ENCODE data around the gene PLA2G5.
"Not testable (repeated sequence)": the region's sequence is repeated elsewhere in the genome, so short reads cannot be mapped to it uniquely, and the experiment has no call there.

PLA2G5 gene

GRCh38 chr1:20126041-20126805, 56.2 kb downstream of the PLA2G5 start:
- H3K4me1 ChIP-seq (ENCODE audit: control insufficient read depth, low read depth, low read length): no peaks in the 10 kb centered on the region

GRCh38 chr1:20126806-20127440, 56.9 kb downstream of the PLA2G5 start:
- Histone ChIP-seq H3K4me1 (ENCODE audit: control insufficient read depth, low read depth, low read length) (no peaks in the 10 kb centered on the region), H3K4me3 (ENCODE audit: low read length) (no peak overlapping the region), H3K27me3 (ENCODE audit: control insufficient read depth, insufficient read depth, low read length) (no peaks in the 10 kb centered on the region), H3K27ac (ENCODE audit: low read length) (no peak overlapping the region), H3K9me3 (ENCODE audit: control insufficient read depth, low read depth, low read length) (no peaks in the 10 kb centered on the region), H3K9ac (ENCODE audit: low read length) (no peak overlapping the region), H3K36me3 (ENCODE audit: control insufficient read depth, low read depth, low read length) (no peaks in the 10 kb centered on the region)

More at GRCh38 chr1:20126041-20126805, 56.2 kb downstream of the PLA2G5 start:
- H3K27me3 ChIP-seq (ENCODE audit: control insufficient read depth, insufficient read depth, low read length): no peaks in the 10 kb centered on the region
- no peak overlapping the region for H3K27ac ChIP-seq (ENCODE audit: low read length)
- H3K36me3 ChIP-seq (ENCODE audit: control insufficient read depth, low read depth, low read length): no peaks in the 10 kb centered on the region
- no peak overlapping the region for H3K9ac ChIP-seq (ENCODE audit: low read length)
- no peaks in the 10 kb centered on the region for H3K9me3 ChIP-seq (ENCODE audit: control insufficient read depth, low read depth, low read length)
- no peak overlapping the region for H3K4me3 ChIP-seq (ENCODE audit: low read length)

- H3K36me3 ChIP-seq (ENCODE audit: control insufficient read depth, low read depth, low read length); H3K4me1 ChIP-seq (ENCODE audit: control insufficient read depth, low read depth, low read length); H3K9me3 ChIP-seq (ENCODE audit: control insufficient read depth, low read depth, low read length); H3K27me3 ChIP-seq (ENCODE audit: control insufficient read depth, insufficient read depth, low read length); H3K4me3 ChIP-seq (ENCODE audit: low read length); H3K9ac ChIP-seq (ENCODE audit: low read length); H3K27ac ChIP-seq (ENCODE audit: low read length): not testable (repeated sequence)
These were observed 60.5 kb downstream of the PLA2G5 start for GRCh38 chr1:20130518-20130917.

- no peaks in the 10 kb centered on the region for H3K9me3 ChIP-seq (ENCODE audit: control insufficient read depth, low read depth, low read length)
- no peak overlapping the region for H3K27ac ChIP-seq (ENCODE audit: low read length)
- no peak overlapping the region for H3K4me3 ChIP-seq (ENCODE audit: low read length)
- H3K36me3 ChIP-seq (ENCODE audit: control insufficient read depth, low read depth, low read length): no peaks in the 10 kb centered on the region
- no peak overlapping the region for H3K9ac ChIP-seq (ENCODE audit: low read length)
- H3K4me1 ChIP-seq (ENCODE audit: control insufficient read depth, low read depth, low read length): no peaks in the 10 kb centered on the region
- no peaks in the 10 kb centered on the region for H3K27me3 ChIP-seq (ENCODE audit: control insufficient read depth, insufficient read depth, low read length)
These were observed 65.0 kb downstream of the PLA2G5 start for GRCh38 chr1:20134995-20135394.

GRCh38 chr1:20136249-20136648, 66.3 kb downstream of the PLA2G5 start:
- no peak overlapping the region for H3K4me3 ChIP-seq (ENCODE audit: low read length)
- no peak overlapping the region for H3K9ac ChIP-seq (ENCODE audit: low read length)
- no peak overlapping the region for H3K27ac ChIP-seq (ENCODE audit: low read length)
- no peaks in the 10 kb centered on the region for H3K4me1 ChIP-seq (ENCODE audit: control insufficient read depth, low read depth, low read length)
- H3K36me3 ChIP-seq (ENCODE audit: control insufficient read depth, low read depth, low read length): no peaks in the 10 kb centered on the region
- H3K9me3 ChIP-seq (ENCODE audit: control insufficient read depth, low read depth, low read length): no peaks in the 10 kb centered on the region
- no peaks in the 10 kb centered on the region for H3K27me3 ChIP-seq (ENCODE audit: control insufficient read depth, insufficient read depth, low read length)

- Histone ChIP-seq H3K36me3 (ENCODE audit: control insufficient read depth, low read depth, low read length) (no peaks in the 10 kb centered on the region), H3K4me1 (ENCODE audit: control insufficient read depth, low read depth, low read length) (no peaks in the 10 kb centered on the region), H3K27ac (ENCODE audit: low read length) (no peak overlapping the region), H3K27me3 (ENCODE audit: control insufficient read depth, insufficient read depth, low read length) (no peaks in the 10 kb centered on the region), H3K4me3 (ENCODE audit: low read length) (no peak overlapping the region), H3K9ac (ENCODE audit: low read length) (no peak overlapping the region), H3K9me3 (ENCODE audit: control insufficient read depth, low read depth, low read length) (no peaks in the 10 kb centered on the region)
These were observed 67.1 kb downstream of the PLA2G5 start for GRCh38 chr1:20137055-20137454.

GRCh38 chr1:20137604-20138003, 67.6 kb downstream of the PLA2G5 start:
- H3K9me3 ChIP-seq (ENCODE audit: control insufficient read depth, low read depth, low read length): no peaks in the 10 kb centered on the region
- no peak overlapping the region for H3K4me3 ChIP-seq (ENCODE audit: low read length)
- no peak overlapping the region for H3K9ac ChIP-seq (ENCODE audit: low read length)
- H3K4me1 ChIP-seq (ENCODE audit: control insufficient read depth, low read depth, low read length): no peaks in the 10 kb centered on the region
- H3K27ac ChIP-seq (ENCODE audit: low read length): no peak overlapping the region
- no peaks in the 10 kb centered on the region for H3K27me3 ChIP-seq (ENCODE audit: control insufficient read depth, insufficient read depth, low read length)
- no peaks in the 10 kb centered on the region for H3K36me3 ChIP-seq (ENCODE audit: control insufficient read depth, low read depth, low read length)

- H3K27me3 ChIP-seq (ENCODE audit: control insufficient read depth, insufficient read depth, low read length): no peaks in the 10 kb centered on the region
- no peak overlapping the region for H3K9ac ChIP-seq (ENCODE audit: low read length)
- H3K9me3 ChIP-seq (ENCODE audit: control insufficient read depth, low read depth, low read length): no peaks in the 10 kb centered on the region
- no peaks in the 10 kb centered on the region for H3K36me3 ChIP-seq (ENCODE audit: control insufficient read depth, low read depth, low read length)
- no peak overlapping the region for H3K4me3 ChIP-seq (ENCODE audit: low read length)
- H3K4me1 ChIP-seq (ENCODE audit: control insufficient read depth, low read depth, low read length): no peaks in the 10 kb centered on the region
- no peak overlapping the region for H3K27ac ChIP-seq (ENCODE audit: low read length)
These were observed 68.4 kb downstream of the PLA2G5 start for GRCh38 chr1:20138346-20138745.

- Histone ChIP-seq H3K36me3 (ENCODE audit: control insufficient read depth, low read depth, low read length) (no peaks in the 10 kb centered on the region), H3K27me3 (ENCODE audit: control insufficient read depth, insufficient read depth, low read length) (no peaks in the 10 kb centered on the region), H3K4me3 (ENCODE audit: low read length) (no peak within 1 kb of the TSS), H3K4me1 (ENCODE audit: control insufficient read depth, low read depth, low read length) (no peaks in the 10 kb centered on the region), H3K27ac (ENCODE audit: low read length) (no peak within 1 kb of the TSS), H3K9ac (ENCODE audit: low read length) (no peak within 1 kb of the TSS), H3K9me3 (ENCODE audit: control insufficient read depth, low read depth, low read length) (no peaks in the 10 kb centered on the region)
These were observed 69.1 kb downstream of the PLA2G5 start, which contains the start of gene PLA2G2F for GRCh38 chr1:20138961-20139550. Gene PLA2G2F (plus strand): TSS chr1:20139323. CDS start chr1:20139428, 105 bp downstream.

- Histone ChIP-seq H3K4me1 (ENCODE audit: control insufficient read depth, low read depth, low read length) (no peaks in the 10 kb centered on the region), H3K27me3 (ENCODE audit: control insufficient read depth, insufficient read depth, low read length) (no peaks in the 10 kb centered on the region), H3K9ac (ENCODE audit: low read length) (no peak overlapping the region), H3K9me3 (ENCODE audit: control insufficient read depth, low read depth, low read length) (no peaks in the 10 kb centered on the region), H3K27ac (ENCODE audit: low read length) (no peak overlapping the region), H3K36me3 (ENCODE audit: control insufficient read depth, low read depth, low read length) (no peaks in the 10 kb centered on the region), H3K4me3 (ENCODE audit: low read length) (no peak overlapping the region)
These were observed 70.0 kb downstream of the PLA2G5 start for GRCh38 chr1:20139776-20140612.

- H3K9me3 ChIP-seq (ENCODE audit: control insufficient read depth, low read depth, low read length): no peaks in the 10 kb centered on the region
- H3K27ac ChIP-seq (ENCODE audit: low read length): no peak overlapping the region
- H3K4me1 ChIP-seq (ENCODE audit: control insufficient read depth, low read depth, low read length): no peaks in the 10 kb centered on the region
- no peaks in the 10 kb centered on the region for H3K36me3 ChIP-seq (ENCODE audit: control insufficient read depth, low read depth, low read length)
- no peak overlapping the region for H3K9ac ChIP-seq (ENCODE audit: low read length)
- no peaks in the 10 kb centered on the region for H3K27me3 ChIP-seq (ENCODE audit: control insufficient read depth, insufficient read depth, low read length)
- H3K4me3 ChIP-seq (ENCODE audit: low read length): no peak overlapping the region
These were observed 71.0 kb downstream of the PLA2G5 start for GRCh38 chr1:20141001-20141400.
